GM23338 (cell line): ENCODE results near the gene TWIST2. TPM values are rescaled to one million over a fixed set of nuclear protein-coding genes. Genes with fewer than 3 reads are reported as not detected.

Experiments used
- ATAC-seq: fragments of 200-7000 bp; cut with Tn5 transposase; 3 replicates; pipeline ENCODE4 v1.9.1; 2020
- DNase-seq: peaks from one replicate; pipeline ENCODE4 v3.0.0-alpha.2; 2015; ENCODE audit warnings: low spot score
- H2AFZ ChIP-seq: fragments of 200-600 bp; sonication (generic); 2 replicates; pipeline ENCODE4 v1.8.0; 2016; ENCODE audit warnings: antibody characterized with exemption, mild to moderate bottlenecking, moderate library complexity
- H3F3A ChIP-seq: fragments of 200-600 bp; sonication (generic); replicated peaks from 2 replicates; pipeline ENCODE4 v1.8.0; 2017; ENCODE audit warnings: antibody characterized with exemption, mixed run types, low read depth
- H3K27ac ChIP-seq: fragments of 200-600 bp; sonication (generic); 2 replicates; pipeline ENCODE4 v1.6.1; 2016; ENCODE audit warnings: low read depth
- H3K27me3 ChIP-seq: fragments of 200-600 bp; sonication (generic); 2 replicates; pipeline ENCODE4 v1.8.0; 2016; ENCODE audit warnings: mild to moderate bottlenecking, mixed run types, moderate library complexity; ENCODE audit not compliant: insufficient read depth
- H3K36me3 ChIP-seq: fragments of 200-600 bp; sonication (generic); 2 replicates; pipeline ENCODE4 v1.8.0; 2016; ENCODE audit warnings: mild to moderate bottlenecking; ENCODE audit not compliant: insufficient read depth
- H3K4me1 ChIP-seq: fragments of 200-600 bp; sonication (generic); 2 replicates; pipeline ENCODE4 v1.8.0; 2016; ENCODE audit warnings: mild to moderate bottlenecking, moderate library complexity; ENCODE audit not compliant: insufficient read depth
- H3K4me2 ChIP-seq: fragments of 200-600 bp; sonication (generic); 2 replicates; pipeline ENCODE4 v1.7.1; 2017; ENCODE audit warnings: mixed run types
- H3K4me3 ChIP-seq: fragments of 200-600 bp; sonication (generic); 2 replicates; pipeline ENCODE4 v1.6.1; 2016; ENCODE audit warnings: mixed run types
- H3K79me2 ChIP-seq: fragments of 200-600 bp; sonication (generic); replicated peaks from 2 replicates; pipeline ENCODE4 v1.8.0; 2017; ENCODE audit warnings: mild to moderate bottlenecking; ENCODE audit not compliant: insufficient read depth
- H3K9me2 ChIP-seq: fragments of 200-600 bp; sonication (generic); 2 replicates; pipeline ENCODE4 v1.8.0; 2017; ENCODE audit not compliant: insufficient read depth
- H4K20me1 ChIP-seq: fragments of 200-600 bp; sonication (generic); replicated peaks from 2 replicates; pipeline ENCODE4 v1.8.0; 2017; ENCODE audit warnings: mild to moderate bottlenecking; ENCODE audit not compliant: insufficient read depth
- H3K27ac Mint-ChIP-seq: 2 replicates; pipeline ENCODE4 v1.8.0; 2020; ENCODE audit warnings: inconsistent platforms, mild to moderate bottlenecking, moderate library complexity, mixed read lengths
- H3K27me3 Mint-ChIP-seq: 3 replicates; pipeline ENCODE4 v1.8.0; 2022; ENCODE audit warnings: low read depth, mild to moderate bottlenecking, moderate library complexity, mixed read lengths, inconsistent platforms; ENCODE audit not compliant: insufficient read depth, poor library complexity
- H3K36me3 Mint-ChIP-seq: 3 replicates; pipeline ENCODE4 v1.8.0; 2021; ENCODE audit warnings: low read depth, mild to moderate bottlenecking, inconsistent platforms, moderate library complexity, mixed read lengths
- H3K4me1 Mint-ChIP-seq: 3 replicates; pipeline ENCODE4 v1.8.0; 2020; ENCODE audit warnings: mild to moderate bottlenecking, inconsistent platforms, mixed read lengths
- H3K4me3 Mint-ChIP-seq: 3 replicates; pipeline ENCODE4 v1.8.0; 2021; ENCODE audit warnings: moderate library complexity, mild to moderate bottlenecking, inconsistent platforms, mixed read lengths
- H3K9me3 Mint-ChIP-seq: 3 replicates; pipeline ENCODE4 v1.8.0; 2020; ENCODE audit warnings: moderate library complexity, mild to moderate bottlenecking, inconsistent platforms, mixed read lengths
- CREB1 ChIP-seq: fragments of 250-450 bp; sonication (Bioruptor Pico); IDR thresholded peaks from 2 replicates; pipeline ENCODE4 v1.5.0; 2020; ENCODE audit warnings: low read depth, mild to moderate bottlenecking, moderate library complexity
- CTCF ChIP-seq, 2 experiments: fragments of 200-600 bp in 1 of 2; sonication (generic) in 1 of 2; conservative IDR thresholded peaks; 2 replicates each; pipeline versions ENCODE4 v1.5.1 to v1.6.1; 2016 to 2017; ENCODE audit warnings: antibody characterized with exemption in 2 of 2, low read depth in 2 of 2, mild to moderate bottlenecking in 2 of 2, moderate library complexity in 1 of 2
- EZH2 ChIP-seq: fragments of 200-600 bp; sonication (generic); IDR thresholded peaks from one replicate; pipeline ENCODE4 v1.8.0; 2017; ENCODE audit warnings: antibody characterized with exemption, mild to moderate bottlenecking, low read depth; ENCODE audit not compliant: unreplicated experiment
- JUNB ChIP-seq: IDR thresholded peaks from one replicate; pipeline ENCODE4 v1.6.1; 2016; ENCODE audit warnings: antibody characterized with exemption; ENCODE audit not compliant: unreplicated experiment
- POLR2AphosphoS5 ChIP-seq: IDR thresholded peaks from 2 replicates; pipeline ENCODE4 v1.6.1; 2016; ENCODE audit warnings: antibody characterized with exemption, low read depth
- REST ChIP-seq: IDR thresholded peaks from one replicate; pipeline ENCODE4 v1.6.1; 2018; ENCODE audit warnings: antibody characterized with exemption; ENCODE audit not compliant: unreplicated experiment
- STAT1 ChIP-seq: IDR thresholded peaks from one replicate; pipeline ENCODE4 v1.6.1; 2016; ENCODE audit warnings: antibody characterized with exemption; ENCODE audit not compliant: unreplicated experiment
- ZNF114 ChIP-seq: fragments of 250-450 bp; sonication (Bioruptor Pico); IDR thresholded peaks from 2 replicates; pipeline ENCODE4 v1.5.0; 2020; ENCODE audit warnings: mild to moderate bottlenecking, moderate library complexity
- ZNF462 ChIP-seq: fragments of 250-450 bp; sonication (Bioruptor Pico); IDR thresholded peaks from 2 replicates; pipeline ENCODE4 v1.5.0; 2020; ENCODE audit warnings: mild to moderate bottlenecking, moderate library complexity
- polyA plus RNA-seq: library from polyadenylated mRNA; unstranded; fragments of >200 nt; fragmentation: Nextera tagmentation; extraction: Ambion mirVana; gene quantifications from 2 replicates; pipeline ENCODE4 v1.2.1, GENCODE V29; 2016
- total RNA-seq: library from RNA; depleted of rRNA; stranded (reverse); fragments of >200 nt; shearing (Covaris generic); gene quantifications from 2 replicates; pipeline ENCODE4 v1.2.3, GENCODE V29; 2014

Gene TWIST2
- total and polyA plus RNA-seq, 2 experiments from 2014 or later, result 7.0 to 12.5 TPM

GRCh38 chr2:238903141-238903540 is 55.3 kb downstream of the TWIST2 start (continued):
- TF ChIP-seq ZNF462 (CRISPR knock-in tag) (no peak), CTCF (conservative IDR thresholded peaks at IDR 0.05; ENCODE audit: low read depth in 2 of 2) (no peak), JUNB (no peak)

GRCh38 chr2:238904177-238904576 is 56.3 kb downstream of the TWIST2 start:
- peaks cover 3% of the 10 kb centered on the region for H3K27me3 Mint-ChIP-seq
- no peaks in the 10 kb centered on the region; the same call in 2 of the 3 replicates for H3K4me1 Mint-ChIP-seq
- no peaks in the 10 kb centered on the region for H3K9me2 ChIP-seq
- H3K4me3 ChIP-seq, result no peak overlapping the region
- no peak for DNase-seq
- no peak overlapping the region for H3K27ac Mint-ChIP-seq
- no peaks in the 10 kb centered on the region; the same call in 2 of the 3 replicates for H3K36me3 Mint-ChIP-seq
- no peak overlapping the region for H3K27ac ChIP-seq
- 0 out of 2 replicates have a peak, but pooled peaks cover 5% of the 10 kb centered on the region for H3F3A ChIP-seq
- no peaks in the 10 kb centered on the region for H3K36me3 ChIP-seq
- H3K4me3 Mint-ChIP-seq, result no peak overlapping the region
- no peak overlapping the region for H3K4me2 ChIP-seq
- H3K27me3 ChIP-seq, result no peaks in the 10 kb centered on the region
- H2AFZ ChIP-seq, result no peak overlapping the region
- no peaks in the 10 kb centered on the region for H4K20me1 ChIP-seq
- no peaks in the 10 kb centered on the region for H3K79me2 ChIP-seq
- no peaks in the 10 kb centered on the region for H3K4me1 ChIP-seq
- H3K9me3 Mint-ChIP-seq, result no peaks in the 10 kb centered on the region
- ATAC-seq, result no peak
- no peak for TF ChIP-seq ZNF114
- no peak for TF ChIP-seq REST
- no peak for TF ChIP-seq CREB1 (CRISPR knock-in tag)
- no peak for TF ChIP-seq STAT1
- TF ChIP-seq POLR2AphosphoS5, result no peak
- TF ChIP-seq CTCF (conservative IDR thresholded peaks at IDR 0.05; ENCODE audit: low read depth in 2 of 2), result no peak
- TF ChIP-seq JUNB, result no peak
- no peak for TF ChIP-seq EZH2
